Myometrial cell (primary cell): Measurements from ENCODE around the gene SYNRG. TPM values are rescaled to one million over a fixed set of nuclear protein-coding genes. Genes with fewer than 3 reads are reported as not detected.

Source experiments
- total RNA-seq: library from RNA; depleted of rRNA; stranded (reverse); fragments of >200 nt; gene quantifications from 2 replicates; pipeline ENCODE4 v1.2.3, GENCODE V29; 2015

SYNRG gene
- 14.4 and 16.4 TPM in 2 replicates for total RNA-seq

DNA sequence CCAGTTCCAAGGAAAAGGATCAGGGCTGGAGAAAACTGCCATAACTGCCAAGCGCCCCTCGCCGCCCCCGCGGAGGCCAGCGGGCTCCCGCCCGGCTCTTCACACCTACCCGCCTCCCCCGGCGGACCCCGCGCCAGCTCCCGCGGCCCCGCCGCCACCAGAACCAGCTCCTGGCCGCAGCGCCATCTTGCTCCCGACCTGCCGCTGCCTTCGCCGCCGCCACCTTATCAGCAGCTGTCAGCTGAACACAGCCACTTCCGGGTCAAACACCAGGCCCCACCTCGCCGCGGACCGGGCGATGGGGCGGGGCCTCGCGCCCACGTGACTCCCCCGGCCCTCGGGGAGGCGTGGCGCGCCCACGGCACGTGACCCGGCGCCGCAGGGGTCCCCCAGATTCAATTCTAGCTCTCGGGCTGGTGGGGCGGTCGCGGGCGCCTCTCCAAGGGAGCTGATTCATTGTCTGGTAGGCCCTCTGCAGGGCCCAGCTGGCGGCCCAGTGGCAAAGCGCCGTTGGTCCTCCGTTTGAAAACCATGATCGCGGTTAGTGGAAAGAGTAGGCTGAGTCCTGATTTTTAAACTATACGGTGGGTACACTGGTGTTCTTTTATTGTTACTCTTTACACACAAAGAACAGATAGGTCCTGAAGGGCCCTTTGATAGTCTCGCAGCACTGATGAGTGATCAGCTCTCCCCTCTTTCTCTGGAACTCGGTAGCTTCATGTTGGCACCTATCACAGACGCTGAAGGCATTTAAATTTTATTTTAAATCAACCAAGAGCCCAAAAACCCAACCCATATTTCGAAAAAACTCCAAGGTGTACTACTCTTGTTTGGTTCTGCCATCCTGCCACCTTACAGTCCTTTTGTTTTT, at the start of gene SYNRG:
Gene SYNRG (minus strand): TSS at position 249 of the 871 bp plus-strand sequence. CDS start 63 bp downstream, at position 186.

DNA sequence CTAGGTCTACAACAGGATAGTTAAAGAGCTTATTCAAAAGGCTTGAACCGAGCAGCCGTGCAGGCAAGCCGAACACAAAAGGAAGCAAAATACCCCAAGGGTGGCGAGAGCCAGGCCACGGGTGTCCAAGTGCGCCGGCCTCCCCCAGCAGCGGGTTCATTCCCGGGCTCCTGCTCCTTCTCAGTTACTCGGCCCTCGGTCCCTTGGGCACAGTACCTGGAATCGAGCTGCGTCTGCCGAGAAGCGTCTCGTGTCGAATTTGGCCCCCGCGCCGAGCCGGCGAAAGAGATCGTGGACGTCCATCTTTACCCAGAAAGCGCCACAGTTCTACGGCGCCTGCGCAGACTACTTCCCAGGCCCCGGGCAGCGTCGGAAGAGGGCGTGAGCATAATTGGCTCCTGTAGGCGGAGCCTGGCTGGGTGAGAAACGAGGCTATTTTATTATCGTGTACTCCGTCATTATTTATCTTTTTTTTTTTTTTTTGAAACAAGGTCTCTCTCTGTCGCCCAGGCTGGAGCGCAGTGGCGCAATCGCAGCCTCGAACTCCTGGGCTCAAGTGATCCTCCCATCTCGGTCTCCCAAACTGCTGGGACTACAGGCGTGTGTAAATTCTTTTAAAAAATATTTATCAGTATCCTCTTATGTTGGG, 34.0 kb upstream of the SYNRG start, which contains the start of gene DDX52:
Gene DDX52 (minus strand): TSS at position 329 of the 649 bp plus-strand sequence. CDS start 26 bp downstream, at position 303.

DNA sequence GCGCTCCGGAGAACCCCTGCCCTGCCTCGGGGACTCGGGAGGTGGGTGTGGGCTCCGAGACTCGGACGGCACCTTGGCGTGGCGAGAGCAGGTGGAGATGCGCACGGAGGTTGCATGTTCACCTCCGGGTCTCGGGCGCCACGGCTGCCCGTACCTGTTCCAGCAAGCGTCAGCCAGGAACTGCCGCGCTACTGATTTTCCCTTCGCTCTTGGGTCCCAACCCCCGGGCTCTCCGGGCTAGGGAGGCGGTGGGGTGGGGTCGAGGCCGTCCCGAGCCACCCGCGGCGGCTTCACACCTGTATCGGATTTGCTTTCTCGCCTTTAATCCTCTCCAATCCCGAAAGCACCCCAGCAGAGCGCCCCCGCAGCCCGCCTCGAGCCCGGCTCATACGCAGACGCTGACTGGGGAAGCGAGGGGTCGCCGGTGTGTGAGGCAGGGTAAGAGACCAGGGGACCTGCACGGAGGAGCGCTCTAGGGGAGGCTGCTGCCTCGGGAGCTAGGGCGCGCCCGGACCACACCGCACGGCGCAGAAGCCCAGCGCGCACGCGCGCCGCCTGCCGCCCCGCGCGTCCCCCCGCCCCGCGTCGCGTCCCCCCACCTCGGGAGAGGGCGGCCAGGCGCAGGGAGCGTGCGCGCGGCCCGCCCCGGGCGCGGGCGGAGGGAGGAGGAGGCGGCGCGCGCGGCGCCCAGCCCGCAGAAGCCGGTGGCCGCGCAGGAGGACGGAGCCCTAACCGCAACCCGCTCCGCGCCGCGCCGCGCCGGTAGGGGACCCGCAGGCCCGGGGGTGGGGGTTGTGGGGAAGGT, 119.8 kb downstream of the SYNRG start, which contains the start of gene DUSP14:
Gene DUSP14 (plus strand): TSS at position 695 of the 805 bp plus-strand sequence. CDS start 22,382 bp downstream, outside the sequence.

Other genes with a start within 250 kb of the SYNRG start
- gene C17orf78, start 233.4 kb downstream of the SYNRG start, total RNA-seq, result not detected in 2 replicates
- 55.1 and 56.2 TPM in 2 replicates for gene ACACA, start 202.6 kb downstream of the SYNRG start, total RNA-seq
- 8.2 and 11.8 TPM in 2 replicates for gene TADA2A, start 202.5 kb downstream of the SYNRG start, total RNA-seq
- gene DUSP14, start 119.5 kb downstream of the SYNRG start, total RNA-seq, result 47.0 and 56.8 TPM in 2 replicates
- gene DDX52, start 34.0 kb upstream of the SYNRG start, total RNA-seq, result 16.1 and 20.4 TPM in 2 replicates
- gene HNF1B, start 135.6 kb upstream of the SYNRG start, total RNA-seq, result not detected in 2 replicates